ENCODE measurements around the gene NHS.

NHS gene

DNA sequence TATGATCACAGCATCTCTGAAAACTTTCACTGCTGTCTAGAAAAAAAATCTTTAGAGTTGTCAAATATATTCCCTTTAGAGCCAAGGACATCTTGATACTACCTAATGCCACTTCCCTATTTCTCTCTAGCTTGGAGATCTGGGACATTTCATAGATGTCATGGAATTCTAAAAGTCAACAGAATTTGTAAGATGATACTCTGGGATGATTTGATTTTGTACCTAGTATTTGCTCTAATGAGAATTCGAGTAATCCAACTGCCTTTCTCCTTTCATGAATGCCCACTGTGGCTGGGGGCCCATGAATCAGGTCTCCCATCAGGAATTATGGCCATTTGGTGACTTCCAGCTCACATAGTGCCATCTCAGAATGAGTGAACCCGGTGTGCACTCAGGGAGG is 73.2 kb downstream of the NHS start:
- no peak for DNase-seq (ENCODE audit: low spot score)

DNA sequence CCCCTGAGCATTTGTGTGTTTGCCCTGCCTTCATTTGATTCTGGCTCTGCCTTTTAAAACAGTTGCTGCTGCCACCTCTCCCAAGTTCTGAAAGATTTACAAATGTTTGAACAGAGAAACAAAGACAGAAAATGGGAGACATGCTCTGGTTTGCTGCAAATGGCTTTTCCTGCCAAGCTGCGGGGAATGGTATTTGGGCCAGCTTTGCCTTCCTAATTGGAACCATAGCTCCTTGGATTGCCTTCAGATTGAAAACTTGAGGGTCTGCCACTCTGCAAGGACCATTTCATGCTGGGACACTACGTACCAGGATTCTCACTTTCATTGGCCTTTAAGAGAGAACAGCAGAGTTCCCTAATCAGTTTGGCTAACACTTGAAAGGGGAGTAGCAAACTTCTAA is 74.9 kb downstream of the NHS start:
- peak; percentile 3 for DNase-seq (ENCODE audit: low spot score)

DNA sequence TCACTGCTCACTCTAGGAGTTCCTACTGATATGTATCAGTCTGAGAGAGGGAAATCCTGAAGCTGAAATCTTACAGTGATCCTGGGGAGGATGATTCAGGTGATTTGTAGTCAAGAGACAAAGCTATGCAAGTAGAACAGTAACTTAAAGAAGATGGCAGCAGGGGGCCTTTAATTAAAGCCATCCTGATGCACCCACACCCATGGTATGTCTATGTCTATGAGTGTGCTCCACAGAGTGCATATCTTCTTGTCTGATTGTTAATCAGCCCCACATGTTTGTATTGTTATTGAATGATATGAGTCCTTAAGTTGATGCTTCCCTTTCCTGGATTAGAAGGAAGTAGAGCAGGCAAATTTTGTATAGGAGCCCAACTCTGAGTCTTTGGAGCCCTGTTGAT is 78.8 kb downstream of the NHS start:
- no peak for DNase-seq (ENCODE audit: low spot score)

DNA sequence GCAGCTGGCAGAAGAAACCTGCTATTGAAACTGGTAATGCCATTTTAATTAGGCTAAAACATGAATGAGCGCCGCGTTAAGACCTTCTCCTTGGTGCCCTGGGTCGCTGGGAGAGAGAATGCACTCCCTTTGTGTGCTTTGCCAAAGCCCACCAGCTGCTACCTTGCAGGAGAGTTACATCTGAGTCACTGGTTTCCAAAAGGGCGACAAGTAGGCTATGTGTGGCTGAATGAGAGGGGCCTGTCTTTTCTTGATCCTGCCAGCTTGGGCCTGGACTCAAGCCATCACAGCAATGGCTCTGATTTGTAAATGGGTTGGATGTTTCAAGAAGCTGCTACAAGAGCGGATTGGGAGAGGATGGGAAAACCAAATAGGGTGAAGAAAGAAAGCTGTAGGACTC is 81.5 kb downstream of the NHS start:
- DNase-seq (ENCODE audit: low spot score), result peak; percentile 68

DNA sequence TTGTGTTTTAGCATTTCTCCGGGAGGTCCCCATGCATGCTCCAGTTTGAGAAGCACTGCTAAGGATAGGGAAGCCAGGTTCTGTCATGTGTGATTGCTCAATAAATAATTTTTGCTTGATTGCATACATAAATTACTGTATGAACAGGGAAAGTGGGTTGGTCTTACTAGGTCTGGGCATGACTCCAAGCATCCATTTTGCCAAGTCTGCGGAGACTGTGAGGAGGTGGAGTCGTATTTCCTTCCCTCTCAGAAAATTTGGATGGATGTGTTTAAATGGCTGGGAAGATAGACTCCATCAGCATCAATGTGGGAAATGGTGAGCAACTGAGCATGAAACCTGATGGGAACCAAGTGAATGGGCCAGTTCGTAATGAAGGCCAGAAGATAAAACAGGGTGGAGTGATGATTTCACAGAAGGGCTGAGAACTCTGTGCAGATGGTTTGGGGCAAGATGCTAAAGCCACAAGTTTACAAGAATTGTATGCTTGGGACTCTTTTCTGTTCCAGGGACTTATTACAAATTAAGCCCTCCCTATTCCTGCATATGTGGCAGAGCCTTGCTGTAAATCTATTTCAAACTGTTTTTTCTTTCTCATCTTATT is 84.1 kb downstream of the NHS start:
- DNase-seq (ENCODE audit: low spot score), result peak; percentile 20

DNA sequence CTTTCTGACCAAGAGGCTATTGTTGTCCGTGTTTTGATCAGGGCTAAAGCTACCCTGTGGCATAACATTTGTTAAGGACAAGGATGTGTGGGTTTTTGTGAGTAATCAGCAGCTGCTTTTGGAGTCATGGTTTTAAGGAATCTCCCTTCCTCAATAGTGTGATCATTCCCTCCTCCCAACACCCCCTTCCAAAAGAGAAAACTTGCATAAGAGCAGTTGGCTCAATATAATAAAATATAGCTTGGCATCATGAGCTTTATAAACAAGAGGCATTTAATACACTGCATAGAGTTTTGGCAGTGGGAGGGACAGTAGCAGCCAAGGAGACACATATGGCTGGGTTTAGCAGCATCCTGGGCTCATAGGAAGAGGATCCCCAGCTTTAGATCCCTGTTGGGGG is 84.7 kb downstream of the NHS start:
- DNase-seq (ENCODE audit: low spot score), result no peak

DNA sequence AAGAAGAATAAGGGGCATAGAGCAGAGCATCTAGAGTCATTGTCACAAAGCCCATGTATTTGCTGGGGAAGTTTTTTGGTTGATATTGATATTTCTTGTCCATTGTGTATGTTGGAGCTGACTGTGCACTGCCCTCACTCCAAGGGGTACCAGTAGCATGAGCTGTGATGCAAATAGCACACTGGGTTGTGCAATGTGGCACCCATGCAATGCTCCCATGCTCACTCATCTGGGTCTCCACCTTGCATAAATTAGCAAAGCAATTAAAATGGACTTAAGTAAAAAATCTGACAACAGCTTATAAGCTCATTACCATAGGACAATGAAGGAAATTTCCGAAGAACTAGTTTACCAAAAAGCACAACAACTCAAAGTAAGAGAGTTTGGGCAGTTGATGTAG is 87.9 kb downstream of the NHS start:
- DNase-seq (ENCODE audit: low spot score), result no peak

DNA sequence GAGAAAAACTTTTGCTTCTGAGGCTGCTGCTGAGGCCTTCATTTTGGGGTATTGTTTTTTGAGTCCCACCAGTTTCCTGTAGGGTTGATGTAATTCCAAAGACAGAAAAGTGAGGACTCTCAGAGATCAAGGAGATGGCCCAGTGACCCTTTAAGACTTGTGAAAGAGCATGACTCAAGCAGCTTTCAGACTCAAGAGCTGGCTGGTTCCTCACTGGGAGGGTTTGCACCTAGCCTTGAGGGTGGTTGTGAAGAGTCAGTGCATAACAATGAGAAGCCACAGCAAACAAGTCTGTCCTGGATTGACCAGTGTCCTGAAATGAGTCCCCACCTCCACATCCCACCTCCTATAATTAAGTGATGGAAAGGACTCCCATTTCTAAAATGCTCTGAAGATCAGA is 89.2 kb downstream of the NHS start:
- DNase-seq (ENCODE audit: low spot score), result no peak

DNA sequence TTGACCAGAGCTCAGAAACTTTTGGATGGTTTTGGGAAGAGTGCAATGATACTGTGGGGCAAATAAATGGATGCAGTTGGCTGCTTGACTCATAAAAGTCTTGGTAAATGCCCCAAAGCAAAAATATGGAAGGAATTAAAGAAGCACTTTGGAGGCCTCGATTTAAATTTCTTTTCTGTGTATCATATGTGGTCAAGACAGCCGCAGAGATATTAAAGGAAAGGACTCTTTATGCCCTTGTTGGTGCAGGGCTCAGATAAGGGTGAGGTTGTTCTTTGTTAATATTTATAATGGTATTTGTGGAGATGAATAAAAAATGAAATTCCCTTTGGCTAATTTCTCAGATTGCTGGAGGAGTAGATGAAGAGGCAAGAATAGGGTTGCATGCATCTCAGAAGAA is 90.2 kb downstream of the NHS start:
- no peak for DNase-seq (ENCODE audit: low spot score)

DNA sequence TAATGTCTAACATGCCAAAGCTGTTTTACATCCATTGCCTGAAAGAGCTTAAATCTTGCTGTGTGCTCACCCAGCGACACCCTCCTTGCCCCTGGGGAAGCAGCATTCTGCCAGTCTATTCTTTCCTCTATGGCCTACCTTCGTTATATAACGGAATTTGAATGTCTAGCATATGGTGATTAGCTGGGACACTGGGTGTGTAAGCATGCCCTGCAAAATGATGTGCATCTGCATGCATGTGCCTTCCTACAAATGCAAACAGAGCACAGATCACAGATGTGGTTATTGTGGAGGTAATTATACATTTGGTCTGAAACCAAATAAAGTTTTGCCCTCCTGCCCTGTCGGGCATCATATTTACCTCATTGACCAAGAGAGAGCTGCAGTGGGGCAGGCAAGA is 90.8 kb downstream of the NHS start:
- no peak for DNase-seq (ENCODE audit: low spot score)

DNA sequence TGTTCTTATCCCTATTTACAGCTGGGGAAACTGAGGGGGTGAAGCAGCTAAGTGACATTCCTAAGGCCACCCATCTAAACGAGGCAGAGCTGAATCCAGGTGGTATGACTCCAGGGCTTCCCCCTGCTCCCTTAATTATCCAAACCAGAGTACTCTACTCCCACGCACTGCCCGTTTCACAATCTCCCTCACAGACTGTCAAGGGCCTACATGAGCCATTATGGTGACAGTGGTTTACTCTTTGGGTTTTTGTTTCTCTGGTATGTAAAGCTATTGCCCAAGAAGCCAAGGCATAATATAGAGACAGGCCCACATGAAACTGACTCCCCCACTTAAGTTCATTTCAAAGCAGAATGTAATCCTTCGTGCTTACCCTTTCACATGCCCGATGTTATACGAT is 95.1 kb downstream of the NHS start:
- no peak for DNase-seq (ENCODE audit: low spot score)

DNA sequence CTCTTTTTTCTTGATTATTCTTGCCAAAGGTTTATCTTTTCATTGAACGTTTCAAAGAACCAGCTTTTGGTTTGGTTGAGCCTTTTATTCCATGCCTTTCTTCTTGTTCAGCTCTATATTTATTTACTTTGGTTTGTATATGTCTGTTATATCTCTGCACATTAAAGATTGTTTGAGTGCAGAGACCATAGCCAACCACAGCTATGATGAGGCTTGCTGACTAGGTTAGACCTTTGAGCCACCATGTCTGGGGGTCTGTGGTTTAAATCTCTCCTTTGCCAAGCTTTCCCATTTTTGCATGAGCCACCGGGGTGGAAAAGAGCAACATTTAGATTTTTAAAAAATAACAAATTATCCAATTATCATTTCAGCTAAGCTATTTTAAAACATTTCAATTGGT is 96.1 kb downstream of the NHS start:
- no peak for DNase-seq (ENCODE audit: low spot score)

DNA sequence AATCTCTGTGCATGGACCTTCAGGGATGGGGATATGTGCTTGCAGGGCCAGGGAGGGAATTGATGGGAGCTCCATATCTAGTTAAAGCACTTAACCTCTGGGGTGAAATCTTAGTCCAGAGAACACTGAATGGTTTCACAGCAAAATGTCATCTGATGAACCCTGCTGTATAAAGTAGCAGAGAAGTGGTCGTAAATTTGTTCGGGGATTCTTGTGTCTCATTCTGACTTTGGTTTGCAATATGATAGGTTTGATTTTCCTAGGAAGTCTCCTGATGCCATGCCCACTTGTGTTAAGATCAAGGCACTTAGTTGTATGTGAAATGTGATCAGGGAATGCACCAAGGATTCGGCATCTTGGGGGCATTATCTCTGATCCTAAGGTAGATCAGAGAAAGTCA is 96.9 kb downstream of the NHS start:
- DNase-seq (ENCODE audit: low spot score), result no peak

DNA sequence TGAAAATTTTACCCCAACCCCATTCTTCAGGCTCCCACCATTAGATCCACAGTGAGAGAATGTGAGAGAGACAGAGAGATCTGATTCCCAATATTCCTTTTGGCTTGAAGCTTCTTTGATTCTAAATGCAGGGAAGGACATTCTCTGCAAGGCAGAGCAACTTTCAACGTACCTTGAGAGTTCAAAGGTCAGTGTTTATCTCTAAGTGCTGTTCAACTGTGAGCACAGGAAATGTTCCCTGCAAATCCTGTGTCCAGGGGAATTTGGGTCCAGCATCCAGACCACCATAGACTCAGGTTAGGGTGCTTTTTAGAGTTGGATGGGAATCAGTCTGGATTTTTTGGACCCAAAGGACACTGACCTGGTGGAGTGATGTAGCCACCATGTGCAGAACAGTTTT is 97.4 kb downstream of the NHS start:
- DNase-seq (ENCODE audit: low spot score), result no peak

DNA sequence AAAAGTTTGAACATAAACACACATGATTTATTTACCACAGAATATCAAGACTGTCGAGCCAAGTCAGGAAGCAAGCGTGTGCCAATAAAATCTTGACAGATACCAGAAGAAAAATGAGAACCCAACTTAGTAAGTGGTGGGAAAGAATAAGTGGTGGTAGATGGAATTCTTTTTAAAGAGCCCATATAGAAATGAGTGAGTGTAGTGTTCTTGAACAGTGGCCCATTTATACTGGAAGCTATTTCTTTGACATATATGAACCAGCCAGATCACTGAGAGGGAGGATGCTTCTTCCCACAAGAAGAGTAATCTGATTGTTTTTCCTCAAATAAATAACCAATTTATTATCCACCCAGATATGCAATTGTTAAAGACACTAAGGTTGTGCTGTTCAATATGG is 98.0 kb downstream of the NHS start:
- no peak for DNase-seq (ENCODE audit: low spot score)

DNA sequence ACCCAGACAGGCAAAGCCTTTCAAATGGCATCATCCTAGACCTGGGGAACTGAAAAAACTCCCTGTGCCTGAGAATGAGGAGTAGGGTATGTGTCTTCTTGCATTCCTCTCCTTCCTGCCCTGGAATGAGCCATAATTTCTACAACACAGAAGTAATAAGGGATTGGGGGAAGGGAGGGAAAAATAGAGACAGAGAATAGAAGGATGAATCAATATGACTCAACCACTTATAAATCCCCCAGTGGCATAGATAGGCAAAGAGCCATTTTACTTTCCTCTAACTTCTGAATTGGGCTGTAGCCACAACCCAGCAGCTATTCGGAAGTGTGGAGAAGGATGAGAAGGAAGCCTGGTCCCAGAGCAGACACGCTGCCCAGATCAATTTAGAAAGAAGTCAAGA is 99.9 kb downstream of the NHS start:
- no peak for DNase-seq (ENCODE audit: low spot score)

DNA sequence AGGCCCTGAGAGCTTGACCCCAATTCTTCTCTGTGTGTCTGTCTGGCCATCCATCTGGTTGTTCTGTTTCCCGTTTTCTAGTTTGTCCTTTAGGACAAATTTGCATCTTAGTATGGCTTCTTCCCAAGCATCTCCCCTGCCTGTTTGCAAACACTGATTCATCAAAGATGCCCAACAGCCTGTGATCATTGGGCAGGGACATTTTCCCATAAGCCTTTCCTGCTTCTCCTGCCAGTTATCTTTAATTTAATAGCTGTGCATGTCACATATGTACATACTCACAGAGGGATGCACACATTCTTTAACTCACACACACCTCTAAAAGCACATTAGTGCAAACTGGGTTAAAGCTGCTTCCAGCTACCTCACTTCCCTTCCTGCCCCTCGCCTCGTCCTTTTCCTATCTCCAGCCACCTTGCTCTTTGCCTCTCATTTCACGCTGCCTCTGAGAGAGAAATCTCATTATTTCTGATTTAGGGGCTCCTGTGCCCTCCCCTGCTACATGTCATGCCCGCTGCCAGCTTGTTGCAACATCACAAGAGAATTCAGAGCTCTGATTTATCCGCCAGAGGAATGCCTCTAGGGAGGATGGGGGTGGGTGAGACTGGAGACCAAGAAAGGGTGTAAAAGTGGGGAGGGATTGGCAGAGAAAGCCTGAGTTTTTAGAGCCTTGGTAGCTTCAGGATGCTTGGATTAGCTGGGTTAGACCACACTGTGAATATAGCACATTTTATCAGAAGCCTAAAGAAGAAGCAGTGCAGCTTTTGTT is 100.6 kb downstream of the NHS start:
- no peak for DNase-seq (ENCODE audit: low spot score)

DNA sequence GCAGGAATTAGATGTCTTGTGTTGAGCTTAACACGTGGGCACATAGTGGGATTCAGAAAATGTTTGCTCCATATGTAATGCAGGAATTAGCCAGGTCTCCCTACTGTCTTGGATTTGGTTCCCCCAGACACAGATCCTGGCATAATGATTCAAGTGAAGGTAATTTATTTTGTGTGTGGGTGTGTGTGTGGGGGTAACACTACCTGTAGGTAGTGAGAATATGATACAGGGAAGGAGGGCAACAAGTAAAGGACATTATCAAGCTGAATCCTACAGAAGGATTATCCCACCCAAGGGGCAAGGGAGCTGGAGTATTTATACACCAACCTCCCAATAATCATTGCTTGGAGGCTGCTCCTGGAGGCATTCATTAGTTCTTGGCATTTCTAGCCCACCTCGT is 101.4 kb downstream of the NHS start:
- DNase-seq (ENCODE audit: low spot score), result no peak

DNA sequence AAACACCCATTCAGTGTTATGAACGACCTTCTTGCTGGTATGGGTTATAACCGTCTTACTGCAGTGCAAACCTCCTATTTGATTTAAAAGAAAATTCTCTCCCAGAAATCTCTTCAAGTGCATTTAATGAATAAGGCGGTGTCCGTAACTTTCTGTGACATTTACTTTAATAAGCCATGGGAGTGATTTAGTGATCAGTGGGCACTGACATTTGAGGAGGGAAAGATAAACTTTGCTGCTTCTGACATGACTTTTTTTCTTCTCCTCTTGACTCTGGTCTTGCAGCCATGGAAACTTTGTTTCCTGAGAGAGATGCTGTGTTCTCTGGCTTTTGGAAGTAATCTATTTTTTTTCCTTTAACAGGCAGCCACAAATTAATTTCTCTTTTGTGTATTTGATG is 106.1 kb downstream of the NHS start:
- DNase-seq (ENCODE audit: low spot score), result no peak

DNA sequence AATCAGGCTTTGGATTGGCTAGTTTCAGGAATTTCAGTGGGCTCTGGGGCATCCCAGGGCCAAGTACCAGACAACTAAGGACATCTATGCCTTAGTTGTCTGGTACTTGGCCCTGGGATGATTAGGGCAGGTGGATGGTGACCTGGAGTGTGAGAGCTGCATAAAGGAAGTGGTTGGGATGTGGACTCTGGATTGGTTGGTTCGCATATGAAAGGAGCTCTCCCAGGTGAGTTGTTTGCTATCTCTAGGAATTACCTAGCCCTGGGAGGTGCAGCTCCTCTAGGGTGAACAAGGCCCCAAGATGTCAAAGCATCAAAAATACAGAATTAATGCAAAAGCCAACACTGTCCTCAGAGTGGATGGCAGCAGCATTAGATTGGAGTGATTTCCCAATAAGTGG is 109.6 kb downstream of the NHS start:
- no peak for DNase-seq (ENCODE audit: low spot score)

DNA sequence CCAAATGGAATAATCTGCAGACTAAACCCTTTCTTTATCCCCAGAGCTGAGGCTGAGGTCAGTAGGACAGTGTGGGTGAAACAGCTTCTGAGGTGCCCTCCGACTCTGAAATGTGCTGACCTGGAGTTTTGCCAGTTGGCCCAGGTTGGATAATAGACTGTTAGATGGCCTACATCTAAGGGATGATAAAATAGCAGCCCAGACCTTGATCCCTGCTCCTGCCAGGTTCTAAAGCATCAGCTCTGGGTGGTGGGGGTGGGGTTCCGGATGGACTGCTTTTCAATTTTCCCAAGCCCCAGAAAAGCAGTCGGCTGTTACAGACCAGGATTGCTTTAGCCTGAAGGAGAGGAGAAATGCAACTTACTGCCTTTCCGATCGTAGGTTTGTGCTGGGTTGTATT is 110.4 kb downstream of the NHS start:
- DNase-seq (ENCODE audit: low spot score), result no peak

DNA sequence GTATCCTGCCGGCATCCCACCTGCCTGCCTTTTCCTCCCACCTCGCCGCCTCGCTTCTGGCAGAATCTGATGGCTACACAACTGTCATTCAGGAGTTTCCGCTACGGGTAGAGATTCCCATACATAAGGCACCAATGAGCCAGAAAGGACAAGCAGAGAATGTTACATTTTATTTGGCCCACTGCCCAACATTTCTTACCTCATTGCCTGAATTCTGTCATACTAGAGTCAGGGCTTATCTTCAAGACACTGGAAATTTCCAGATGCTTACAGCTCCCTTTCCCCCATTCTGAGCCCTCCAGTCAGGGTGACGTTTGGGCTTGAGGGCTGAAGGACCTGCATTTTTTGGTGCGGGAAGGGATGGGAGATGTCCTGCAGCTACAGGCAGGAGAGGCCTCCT is 113.0 kb downstream of the NHS start:
- DNase-seq (ENCODE audit: low spot score), result no peak

DNA sequence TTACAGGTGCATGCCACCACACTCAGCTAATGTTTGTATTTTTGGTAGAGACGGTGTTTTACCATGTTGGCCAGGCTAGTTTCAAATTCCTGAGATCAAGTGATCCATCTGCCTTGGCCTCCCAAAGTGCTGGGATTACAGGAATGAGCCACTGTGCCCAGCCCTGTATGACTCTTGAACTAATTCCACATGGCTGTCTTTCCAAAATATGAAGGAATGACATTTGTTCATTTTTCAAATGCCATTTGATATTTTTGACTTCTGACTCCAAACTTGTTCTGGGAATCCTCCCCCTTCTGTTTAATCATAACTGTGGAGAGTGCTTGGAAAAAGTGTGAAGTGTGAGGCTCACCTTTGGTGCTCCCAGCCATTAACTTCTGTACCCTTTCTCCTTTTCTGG is 119.2 kb downstream of the NHS start:
- no peak for DNase-seq (ENCODE audit: low spot score)

DNA sequence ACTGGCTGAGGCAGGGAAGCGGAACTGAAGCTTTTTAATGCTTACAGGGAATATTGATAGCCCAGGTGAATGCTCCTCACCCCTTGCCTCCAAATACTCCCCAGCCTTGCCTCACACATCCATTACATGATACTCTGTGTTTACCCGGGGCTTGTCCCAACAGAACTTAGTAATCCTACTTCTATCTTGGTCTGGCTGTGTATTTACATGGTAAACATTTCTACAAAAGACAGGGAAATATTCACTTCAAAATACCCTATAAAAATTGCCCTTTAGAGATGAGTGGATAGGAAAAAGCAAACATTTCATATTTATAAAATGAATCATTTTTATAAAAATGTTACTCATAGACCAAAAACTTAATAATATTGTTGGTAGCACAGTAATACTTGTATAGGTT is 120.1 kb downstream of the NHS start:
- DNase-seq (ENCODE audit: low spot score), result no peak

All from Ammon's horn (tissue), 1 donor.